Fibroblast of villous mesenchyme (primary cell): ENCODE data around the gene ARHGEF12. TPM values are rescaled to one million over a fixed set of nuclear protein-coding genes. Genes with fewer than 3 reads are reported as not detected.

Source experiments
- DNase-seq: peaks from one replicate; pipeline ENCODE4 v3.0.0-alpha.2; 2010; ENCODE audit warnings: low read depth
- H3K4me3 ChIP-seq: 2 replicates; pipeline ENCODE4 v1.5.1; 2011; ENCODE audit warnings: low read depth, mild to moderate bottlenecking, low read length
- total RNA-seq: library from RNA; depleted of rRNA; stranded (reverse); fragments of >200 nt; gene quantifications from 2 replicates; pipeline ENCODE4 v1.2.3, GENCODE V29; 2012
- TF ChIP-seq, protein P1 (sequence below): IDR thresholded peaks from 2 replicates; pipeline ENCODE4 v1.5.1; 2012; ENCODE audit warnings: low read depth, mild to moderate bottlenecking, low read length; ENCODE audit not compliant: insufficient read depth

ARHGEF12 gene
- total RNA-seq, 1 donor, result 143 TPM

- no peak overlapping the region for H3K4me3 ChIP-seq
- TF ChIP-seq, protein P1, sequence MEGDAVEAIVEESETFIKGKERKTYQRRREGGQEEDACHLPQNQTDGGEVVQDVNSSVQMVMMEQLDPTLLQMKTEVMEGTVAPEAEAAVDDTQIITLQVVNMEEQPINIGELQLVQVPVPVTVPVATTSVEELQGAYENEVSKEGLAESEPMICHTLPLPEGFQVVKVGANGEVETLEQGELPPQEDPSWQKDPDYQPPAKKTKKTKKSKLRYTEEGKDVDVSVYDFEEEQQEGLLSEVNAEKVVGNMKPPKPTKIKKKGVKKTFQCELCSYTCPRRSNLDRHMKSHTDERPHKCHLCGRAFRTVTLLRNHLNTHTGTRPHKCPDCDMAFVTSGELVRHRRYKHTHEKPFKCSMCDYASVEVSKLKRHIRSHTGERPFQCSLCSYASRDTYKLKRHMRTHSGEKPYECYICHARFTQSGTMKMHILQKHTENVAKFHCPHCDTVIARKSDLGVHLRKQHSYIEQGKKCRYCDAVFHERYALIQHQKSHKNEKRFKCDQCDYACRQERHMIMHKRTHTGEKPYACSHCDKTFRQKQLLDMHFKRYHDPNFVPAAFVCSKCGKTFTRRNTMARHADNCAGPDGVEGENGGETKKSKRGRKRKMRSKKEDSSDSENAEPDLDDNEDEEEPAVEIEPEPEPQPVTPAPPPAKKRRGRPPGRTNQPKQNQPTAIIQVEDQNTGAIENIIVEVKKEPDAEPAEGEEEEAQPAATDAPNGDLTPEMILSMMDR, result no peak
Observed at GRCh38 chr11:120350637-120351036, 14.4 kb downstream of the ARHGEF12 start.

DNA sequence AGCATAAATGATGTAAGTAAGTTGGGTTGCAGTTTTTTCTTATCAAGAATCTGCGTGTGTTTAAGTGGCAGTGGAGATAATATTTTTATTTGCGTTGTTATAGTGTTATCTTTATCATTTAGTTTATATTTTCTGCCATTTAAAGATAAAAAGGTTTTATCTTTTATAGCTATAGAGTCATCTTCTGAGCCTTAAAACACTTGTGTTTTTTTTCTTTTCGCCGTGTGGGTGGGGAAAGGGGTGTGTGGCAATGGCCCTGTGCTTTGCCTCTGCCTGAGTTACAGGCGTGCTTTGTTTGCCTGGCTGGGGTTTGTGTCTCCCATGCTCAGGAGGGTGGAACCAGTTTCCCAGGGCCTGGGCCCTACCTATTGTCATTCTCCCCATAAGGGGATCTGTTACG, 16.2 kb downstream of the ARHGEF12 start:
- TF ChIP-seq, protein P1, result no peak
- peak; percentile 55 for DNase-seq
- H3K4me3 ChIP-seq, result no peak overlapping the region

More at GRCh38 chr11:120350637-120351036, 14.4 kb downstream of the ARHGEF12 start:
- DNase-seq, result no peak

GRCh38 chr11:120354068-120354467, 17.9 kb downstream of the ARHGEF12 start:
- DNase-seq, result no peak
- TF ChIP-seq, protein P1, result no peak
- H3K4me3 ChIP-seq, result no peak overlapping the region

DNA sequence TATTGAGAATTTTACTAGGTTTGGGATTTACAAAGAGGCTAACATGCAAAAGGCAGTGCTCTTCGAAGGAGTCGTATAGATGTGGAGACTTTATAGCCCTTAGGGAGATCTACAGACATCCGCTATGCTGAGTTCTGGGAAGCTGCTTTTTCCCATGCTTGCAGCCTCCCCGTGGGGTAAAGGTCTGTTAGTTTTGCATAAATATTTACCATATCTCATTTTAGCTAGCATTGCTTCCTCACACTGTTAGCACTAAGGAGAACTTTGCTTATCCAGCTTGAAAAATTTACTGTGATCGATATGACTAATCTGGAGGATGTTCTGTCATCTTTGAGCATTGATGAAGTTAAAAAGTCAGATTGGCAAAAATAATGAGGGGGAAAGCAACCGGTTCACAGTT, 18.6 kb downstream of the ARHGEF12 start:
- no peak overlapping the region for H3K4me3 ChIP-seq
- TF ChIP-seq, protein P1, result no peak
- DNase-seq, result peak; percentile 72

DNA sequence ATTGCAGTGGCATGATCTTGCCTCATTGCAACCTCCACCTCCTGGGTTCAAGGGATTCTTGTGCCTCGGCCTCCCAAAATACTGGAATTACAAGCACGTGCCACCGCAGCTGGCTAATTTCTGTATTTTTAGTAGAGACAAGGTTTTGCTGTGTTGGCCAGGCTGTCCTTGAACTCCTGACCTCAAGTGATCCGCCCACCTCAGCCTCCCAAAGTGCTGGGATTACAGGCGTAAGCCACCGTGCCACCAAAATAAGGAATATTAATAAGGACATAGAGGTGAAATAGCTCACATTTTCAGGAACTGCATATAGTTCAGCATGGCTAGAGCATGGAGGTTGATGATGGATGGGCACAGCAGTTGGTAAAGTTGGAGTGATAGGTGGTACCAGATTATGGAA, 21.4 kb downstream of the ARHGEF12 start:
- no peak overlapping the region for H3K4me3 ChIP-seq
- DNase-seq, result no peak
- TF ChIP-seq, protein P1, result no peak

DNA sequence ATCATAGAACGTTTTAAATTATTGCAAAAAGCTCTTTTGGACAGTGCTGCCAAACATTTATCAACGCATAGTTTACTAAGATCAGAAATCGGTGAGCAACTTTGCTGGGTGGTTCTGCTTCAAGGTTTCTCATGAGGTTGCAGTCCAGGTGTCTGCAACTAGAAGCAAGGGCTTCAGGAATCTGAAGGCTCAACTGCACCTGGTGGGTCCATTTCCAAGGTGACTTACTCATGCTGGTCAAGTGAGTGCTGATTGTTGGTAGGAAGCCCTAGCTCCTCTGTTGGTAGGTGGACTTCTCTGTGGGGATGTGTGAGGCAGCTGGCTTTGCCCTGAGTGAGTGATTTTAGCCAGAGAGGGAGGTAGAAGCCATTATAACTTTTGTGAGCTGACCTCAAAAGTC, 22.5 kb downstream of the ARHGEF12 start:
- TF ChIP-seq, protein P1, result no peak
- H3K4me3 ChIP-seq, result no peak overlapping the region
- DNase-seq, result no peak

DNA sequence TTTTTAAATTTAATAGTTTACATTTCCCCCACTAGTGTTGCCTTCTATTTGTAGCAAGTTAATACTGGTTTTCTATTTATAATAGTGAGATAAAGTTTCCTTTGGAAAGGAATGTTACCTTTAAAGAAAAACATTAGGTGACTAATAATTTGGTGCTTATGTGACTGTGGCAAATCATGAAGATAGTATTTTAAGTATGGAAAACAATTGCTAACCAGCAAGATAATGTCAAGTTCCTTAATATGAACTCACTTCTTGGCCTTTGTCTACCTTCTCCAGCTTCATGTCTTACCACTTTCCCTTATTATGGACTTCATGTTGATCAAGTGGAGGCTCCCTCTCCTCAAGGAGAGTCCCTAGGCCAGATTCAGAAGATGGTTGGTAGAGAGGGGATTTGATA, 27.2 kb downstream of the ARHGEF12 start:
- DNase-seq, result no peak
- TF ChIP-seq, protein P1, result no peak
- H3K4me3 ChIP-seq, result no peak overlapping the region
